DMS53 treated with DMSO at 0.1 percent for 48 hours (cell line): Measurements from ENCODE around the gene TMPRSS6.

Experiments used
- DNase-seq: peaks from one replicate; lab custom pipeline; 2025; ENCODE audit not compliant: unreplicated experiment; lab: John Stamatoyannopoulos, UW

Gene TMPRSS6

GRCh38 chr22:37140686-37141323, 31.3 kb upstream of the TMPRSS6 start:
- DNase-seq, result no peak

GRCh38 chr22:37139762-37140161, 30.2 kb upstream of the TMPRSS6 start:
- DNase-seq, result no peak

GRCh38 chr22:37138849-37139561, 29.5 kb upstream of the TMPRSS6 start:
- no peak for DNase-seq

- no peak for DNase-seq
Measured at GRCh38 chr22:37137903-37138665, 28.6 kb upstream of the TMPRSS6 start.

- DNase-seq, result no peak
Measured at GRCh38 chr22:37137131-37137530, 27.6 kb upstream of the TMPRSS6 start.

GRCh38 chr22:37135023-37135422, 25.5 kb upstream of the TMPRSS6 start:
- no peak for DNase-seq

- no peak for DNase-seq
Measured at GRCh38 chr22:37133304-37134018, 23.9 kb upstream of the TMPRSS6 start.

- no peak for DNase-seq
Measured at GRCh38 chr22:37132773-37133172, 23.3 kb upstream of the TMPRSS6 start.

- DNase-seq, result no peak
Measured at GRCh38 chr22:37129866-37130441, 20.4 kb upstream of the TMPRSS6 start.

- DNase-seq, result no peak
Measured at GRCh38 chr22:37128555-37129281, 19.2 kb upstream of the TMPRSS6 start.

- DNase-seq, result no peak
Measured at GRCh38 chr22:37127350-37127878, 17.9 kb upstream of the TMPRSS6 start.

GRCh38 chr22:37126882-37127281, 17.4 kb upstream of the TMPRSS6 start:
- no peak for DNase-seq

- no peak for DNase-seq
Measured at GRCh38 chr22:37126383-37126782, 16.9 kb upstream of the TMPRSS6 start.

GRCh38 chr22:37123649-37124048, 14.1 kb upstream of the TMPRSS6 start:
- no peak for DNase-seq

GRCh38 chr22:37122598-37123180, 13.2 kb upstream of the TMPRSS6 start:
- no peak for DNase-seq

GRCh38 chr22:37121887-37122591, 12.5 kb upstream of the TMPRSS6 start:
- peak; percentile 1 for DNase-seq

GRCh38 chr22:37120569-37121340, 11.2 kb upstream of the TMPRSS6 start:
- no peak for DNase-seq

- DNase-seq, result no peak
Measured at GRCh38 chr22:37119872-37120271, 10.4 kb upstream of the TMPRSS6 start.
